GM18867 (cell line): ENCODE measurements around the gene RLF.

Source experiments
- ATAC-seq: cut with Tn5 transposase; IDR thresholded peaks from one replicate; pipeline ENCODE4 v1.9.1; 2021; ENCODE audit warnings: mild to moderate bottlenecking, moderate library complexity; ENCODE audit not compliant: unreplicated experiment

RLF gene

GRCh38 chr1:40272653-40273213 lies 111.5 kb downstream of the RLF start:
- ATAC-seq, result no peak

- no peak for ATAC-seq
Measured at GRCh38 chr1:40273547-40274166, 112.5 kb downstream of the RLF start.

- ATAC-seq, result no peak
Measured at GRCh38 chr1:40274331-40274730, 113.1 kb downstream of the RLF start.

GRCh38 chr1:40276122-40276521 lies 114.9 kb downstream of the RLF start:
- no peak for ATAC-seq

DNA sequence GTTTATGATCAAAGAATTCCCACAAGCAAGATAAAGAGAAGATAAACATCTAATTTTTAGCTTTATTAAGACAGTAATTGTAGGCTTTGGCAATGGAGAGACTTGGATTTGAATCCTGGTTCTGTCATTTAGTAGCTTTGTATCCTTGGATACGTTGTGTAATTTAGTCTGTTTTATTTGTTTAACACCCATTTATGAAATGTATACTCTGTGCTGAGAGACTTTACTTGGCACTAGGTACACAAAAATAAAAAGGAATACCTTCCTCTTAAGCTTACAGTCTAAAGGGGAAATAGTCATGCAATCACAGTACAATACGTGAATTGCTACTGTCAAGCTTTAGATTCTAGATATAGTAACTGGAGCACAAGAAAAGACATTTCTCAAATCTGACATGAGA lies 120.7 kb downstream of the RLF start:
- ATAC-seq, result no peak
